ENCODE measurements around the gene ADGRG1.

Gene ADGRG1

DNA sequence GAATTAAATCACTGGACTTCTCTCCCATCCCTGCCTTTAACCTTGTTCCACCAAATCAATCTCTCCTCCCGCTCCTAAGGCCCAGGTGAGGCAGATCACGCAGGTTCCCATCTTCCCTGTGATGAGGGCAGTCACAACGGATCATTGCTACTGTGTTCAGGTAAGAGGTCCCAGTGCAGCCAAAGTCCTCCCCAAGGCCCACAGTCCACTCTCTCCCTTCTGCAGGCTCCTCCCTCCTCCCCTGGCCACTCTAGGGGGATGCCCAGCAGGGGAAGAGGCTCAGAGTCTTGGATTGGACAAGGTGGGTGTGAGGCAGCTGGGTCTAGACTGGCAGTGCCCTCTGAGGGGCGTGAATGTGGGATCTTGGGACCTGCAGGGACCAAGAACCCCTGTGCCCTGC, 37.1 kb downstream of the ADGRG1 start:
- Histone ChIP-seq H3K36me3 (peaks cover 0 to 39% (median 0%) of the 10 kb centered on the region in 11 experiments; a peak in 7 of 22 replicates), H3K9ac (no peak overlapping the region), H3K4me3 (no peak overlapping the region), H3K4me2 (peak overlapping the region in 2 of 11 experiments; percentile 13 to 54; a peak in 2 of 22 replicates), H4K20me1 (no peaks in the 10 kb centered on the region), H3K4me1 (peaks cover 0 to 69% (median 47%) of the 10 kb centered on the region in 10 experiments; a peak in 18 of 20 replicates), H3K27me3 (no peaks in the 10 kb centered on the region), H3K9me3 (replicated peaks in 1 of 11) (no peaks in the 10 kb centered on the region), H3K27ac (peak overlapping the region in 1 of 11 experiments; percentile 46; a peak in 1 of 22 replicates)
- no peak for TF ChIP-seq Cebpa-rat (IDR thresholded peaks at IDR 0.05)

DNA sequence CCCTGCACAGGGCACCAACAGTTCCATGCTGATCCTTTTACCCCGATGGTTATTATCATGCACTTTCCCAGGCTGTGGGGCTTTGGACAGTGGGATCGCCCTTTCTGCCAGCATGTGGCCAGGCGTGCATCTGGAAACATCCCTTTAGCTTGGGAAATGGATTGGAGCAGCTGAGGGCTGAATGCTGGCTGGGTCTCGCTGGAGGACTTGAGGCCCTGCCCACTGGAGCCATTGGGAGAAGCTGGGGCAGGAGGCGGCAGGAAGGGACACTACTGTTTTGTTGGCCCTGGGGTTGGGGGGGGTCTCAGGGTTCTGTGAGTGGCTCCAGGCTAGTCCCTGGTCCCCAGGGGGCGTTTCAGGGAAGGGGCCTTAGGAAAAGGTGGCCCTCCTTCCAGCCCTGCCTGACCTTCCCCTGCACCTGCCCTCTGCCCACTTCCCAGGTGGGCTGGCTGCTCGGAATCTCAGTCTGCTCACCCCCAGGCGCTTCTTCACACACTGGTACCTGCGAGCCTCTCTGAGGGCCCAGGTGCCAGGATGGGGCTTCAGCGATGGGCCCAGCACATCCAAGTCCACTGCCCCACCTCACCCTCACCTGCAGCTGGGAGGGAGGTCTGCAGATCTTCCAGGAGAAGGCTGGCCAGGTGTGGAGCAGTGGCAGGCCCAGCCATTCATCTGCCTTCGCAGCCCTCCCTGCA, 38.1 kb downstream of the ADGRG1 start:
- H3K27ac ChIP-seq, result peak overlapping the region in 8 of 11 experiments; percentile 20 to 78 (median 56); a peak in 13 of 22 replicates

DNA sequence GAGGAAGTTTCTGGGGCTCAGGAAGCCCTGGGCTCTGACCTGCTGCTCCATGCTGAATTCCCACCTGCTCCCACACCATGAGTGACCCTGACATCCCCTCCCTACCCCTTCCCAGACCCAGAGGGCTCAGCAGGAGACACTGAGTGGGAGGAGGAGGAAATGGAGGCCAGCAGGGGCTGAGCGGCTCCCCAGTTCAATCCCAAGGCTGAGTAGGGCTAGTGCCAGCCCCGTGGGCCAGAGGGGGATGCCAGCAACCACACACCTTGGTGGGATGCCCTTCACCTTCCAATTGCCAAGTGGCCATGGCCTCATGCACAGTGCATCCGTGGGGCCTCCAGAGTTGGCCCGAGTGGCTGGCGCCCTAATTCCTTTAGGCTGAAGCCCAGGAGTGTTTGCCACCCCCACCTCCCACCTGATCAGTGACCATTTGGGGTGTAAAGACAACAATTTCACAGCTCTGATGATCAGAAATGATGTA, 38.7 kb downstream of the ADGRG1 start:
- H3K9ac ChIP-seq, result peak overlapping the region in 4 of 11 experiments; percentile 9 to 55 (median 33); a peak in 6 of 22 replicates
- no peak for TF ChIP-seq Cebpa-rat (IDR thresholded peaks at IDR 0.05)

More for the DNA sequence above, 38.1 kb downstream of the ADGRG1 start:
- Histone ChIP-seq H3K4me1 (peaks cover 0 to 72% (median 47%) of the 10 kb centered on the region in 10 experiments; a peak in 18 of 20 replicates), H3K9ac (peak overlapping the region in 5 of 11 experiments; percentile 11 to 55 (median 31); a peak in 5 of 22 replicates), H3K27me3 (no peaks in the 10 kb centered on the region), H3K9me3 (replicated peaks in 1 of 11) (no peaks in the 10 kb centered on the region), H3K36me3 (peaks cover 0 to 31% (median 0%) of the 10 kb centered on the region in 11 experiments; a peak in 6 of 22 replicates), H3K4me3 (no peak overlapping the region; a peak in 1 of 20 replicates), H4K20me1 (no peaks in the 10 kb centered on the region), H3K4me2 (peak overlapping the region in 7 of 11 experiments; percentile 30 to 95 (median 79); a peak in 11 of 22 replicates)
- TF ChIP-seq Cebpa-rat (IDR thresholded peaks at IDR 0.05), result no peak

DNA sequence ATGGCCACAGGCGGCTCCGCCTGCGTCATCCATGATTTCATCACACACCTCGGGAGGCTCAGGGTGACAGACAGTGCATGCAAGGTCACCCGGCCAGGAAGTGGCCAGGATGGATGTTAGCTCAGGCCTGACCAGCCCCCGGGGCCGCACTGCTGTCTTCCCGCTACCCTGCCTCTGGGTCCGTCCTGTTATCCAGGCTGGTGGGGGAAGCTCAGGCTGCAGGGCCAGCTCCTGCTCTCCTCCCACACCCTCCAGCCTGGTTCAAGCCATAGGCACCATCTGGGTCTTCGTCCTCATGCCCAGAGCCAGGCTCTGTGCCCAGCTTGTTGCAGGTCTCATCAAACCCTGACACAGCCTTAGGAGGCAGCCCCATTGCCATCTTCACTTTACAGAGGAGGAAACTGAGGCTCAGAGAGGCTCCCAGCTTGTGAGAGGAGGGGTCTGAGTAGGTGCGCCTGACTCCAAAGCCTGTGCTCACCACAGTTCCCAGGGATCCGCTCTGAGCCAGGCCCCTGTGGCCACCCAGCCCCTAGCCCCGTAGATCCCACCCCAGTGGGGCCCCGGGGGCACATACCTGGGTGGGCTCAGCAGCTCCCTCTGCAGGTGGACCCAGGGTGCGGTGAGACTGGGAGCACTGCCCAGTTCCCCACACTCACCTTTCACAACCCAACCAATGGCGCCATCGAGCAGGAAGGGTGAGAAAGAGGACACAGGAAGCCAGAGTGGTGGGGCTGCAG, 39.3 kb downstream of the ADGRG1 start:
- H3K4me3 ChIP-seq, result peak overlapping the region in 2 of 10 experiments; percentile 24; a peak in 3 of 20 replicates

More for the DNA sequence above, 38.7 kb downstream of the ADGRG1 start:
- H3K27ac ChIP-seq, result peak overlapping the region in 9 of 11 experiments; percentile 20 to 78 (median 62); a peak in 15 of 22 replicates
- no peaks in the 10 kb centered on the region for H4K20me1 ChIP-seq
- peak overlapping the region in 1 of 10 experiments; percentile 19; a peak in 1 of 20 replicates for H3K4me3 ChIP-seq
- peak overlapping the region in 9 of 11 experiments; percentile 18 to 95 (median 73); a peak in 14 of 22 replicates for H3K4me2 ChIP-seq
- peaks cover 0 to 25% (median 0%) of the 10 kb centered on the region in 11 experiments; a peak in 6 of 22 replicates for H3K36me3 ChIP-seq
- no peaks in the 10 kb centered on the region for H3K27me3 ChIP-seq
- H3K4me1 ChIP-seq, result peaks cover 0 to 78% (median 47%) of the 10 kb centered on the region in 10 experiments; a peak in 18 of 20 replicates
- H3K9me3 ChIP-seq (replicated peaks in 1 of 11), result no peaks in the 10 kb centered on the region

DNA sequence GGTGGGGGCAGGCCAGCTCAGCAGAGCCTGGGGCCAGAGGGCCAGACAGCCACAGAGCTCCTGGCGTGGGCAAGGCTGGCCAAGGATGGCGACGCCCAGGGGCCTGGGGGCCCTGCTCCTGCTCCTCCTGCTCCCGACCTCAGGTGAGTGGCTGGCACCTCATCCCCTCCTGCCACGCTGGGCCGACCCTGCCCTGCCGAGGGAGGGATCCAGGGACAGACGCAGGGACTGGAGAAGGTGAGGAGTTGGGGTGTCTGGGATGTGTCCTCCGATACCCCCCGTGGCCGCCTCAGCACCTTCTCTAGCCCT, 39.8 kb downstream of the ADGRG1 start, which contains the start of gene ADGRG3:
Gene ADGRG3, plus strand, starts transcription at position 44 of the 309 bp plus-strand sequence. Its CDS starts 42 bp downstream, at position 86.
- H3K27ac ChIP-seq, result peak within 1 kb of the TSS in 10 of 11 experiments; percentile 4 to 78 (median 56); a peak in 19 of 22 replicates
- no peaks in the 10 kb centered on the region for H3K9me3 ChIP-seq (replicated peaks in 1 of 11)
- H3K4me1 ChIP-seq, result peaks cover 0 to 86% (median 47%) of the 10 kb centered on the region in 10 experiments; a peak in 18 of 20 replicates
- H3K9ac ChIP-seq, result peak within 1 kb of the TSS in 6 of 11 experiments; percentile 1 to 55 (median 38); a peak in 8 of 22 replicates
- H3K27me3 ChIP-seq, result no peaks in the 10 kb centered on the region
- peak within 1 kb of the TSS in 9 of 11 experiments; percentile 41 to 95 (median 73); a peak in 14 of 22 replicates for H3K4me2 ChIP-seq
- no peaks in the 10 kb centered on the region for H4K20me1 ChIP-seq
- no peak for TF ChIP-seq Cebpa-rat (IDR thresholded peaks at IDR 0.05)
- H3K4me3 ChIP-seq, result peak within 1 kb of the TSS in 2 of 10 experiments; percentile 24 to 38; a peak in 4 of 20 replicates
- peaks cover 0 to 14% (median 0%) of the 10 kb centered on the region in 11 experiments; a peak in 4 of 22 replicates for H3K36me3 ChIP-seq

More for the DNA sequence above, 39.3 kb downstream of the ADGRG1 start:
- peak overlapping the region in 10 of 11 experiments; percentile 4 to 78 (median 56); a peak in 18 of 22 replicates for H3K27ac ChIP-seq
- no peaks in the 10 kb centered on the region for H4K20me1 ChIP-seq
- no peak; a peak in 2 of 22 replicates for TF ChIP-seq Cebpa-rat (IDR thresholded peaks at IDR 0.05)
- peak overlapping the region in 4 of 11 experiments; percentile 38 to 55 (median 46); a peak in 7 of 22 replicates for H3K9ac ChIP-seq
- H3K36me3 ChIP-seq, result peaks cover 0 to 19% (median 0%) of the 10 kb centered on the region in 11 experiments; a peak in 5 of 22 replicates
- peak overlapping the region in 9 of 11 experiments; percentile 18 to 95 (median 73); a peak in 14 of 22 replicates for H3K4me2 ChIP-seq
- no peaks in the 10 kb centered on the region for H3K27me3 ChIP-seq
- no peaks in the 10 kb centered on the region for H3K9me3 ChIP-seq (replicated peaks in 1 of 11)
- H3K4me1 ChIP-seq, result peaks cover 0 to 80% (median 47%) of the 10 kb centered on the region in 10 experiments; a peak in 18 of 20 replicates

DNA sequence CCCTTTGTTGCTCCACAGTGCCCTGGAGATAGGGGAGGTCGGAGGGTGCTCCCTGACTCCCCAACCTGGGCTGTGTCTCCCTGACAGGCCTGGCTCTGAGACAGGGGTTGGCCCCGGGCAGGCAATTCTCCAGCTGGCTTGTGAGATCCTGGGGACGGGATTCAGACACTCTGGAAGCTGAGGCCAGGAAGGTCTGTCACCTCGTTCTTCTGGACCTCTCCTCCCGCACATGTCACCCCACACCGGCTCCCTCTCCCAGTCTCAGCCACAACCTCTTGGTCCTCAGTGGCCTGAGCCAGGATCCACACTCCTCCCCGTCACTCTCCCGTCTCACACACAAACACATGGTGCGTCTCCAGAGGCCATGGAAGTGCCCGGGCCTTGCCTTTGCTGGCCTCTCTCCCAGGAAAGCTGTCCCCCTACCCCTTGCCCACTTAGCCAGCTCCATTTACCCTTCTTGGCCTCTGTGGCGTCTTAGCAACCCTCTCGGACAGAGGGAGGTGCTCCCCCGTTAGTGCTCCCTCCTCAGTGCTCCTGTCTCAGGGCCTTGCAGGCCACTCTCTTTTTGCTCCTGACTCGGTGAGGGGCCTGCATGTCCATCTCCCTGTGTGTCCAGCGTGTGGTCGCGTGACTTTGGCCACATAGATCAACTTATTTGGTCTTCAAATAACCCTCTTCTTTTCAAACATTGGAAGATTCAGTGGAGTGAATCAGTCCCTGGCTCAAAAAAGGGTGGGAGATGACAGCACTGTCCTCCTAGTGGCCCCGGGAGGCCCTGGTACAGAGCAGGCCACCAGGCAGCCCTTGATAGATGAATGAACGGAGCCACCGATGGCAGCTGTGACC, 40.4 kb downstream of the ADGRG1 start:
- Histone ChIP-seq H3K36me3 (peaks cover 0 to 12% (median 0%) of the 10 kb centered on the region in 11 experiments; a peak in 1 of 22 replicates), H4K20me1 (no peaks in the 10 kb centered on the region), H3K27ac (peak overlapping the region in 9 of 11 experiments; percentile 27 to 78 (median 62); a peak in 19 of 22 replicates), H3K27me3 (no peaks in the 10 kb centered on the region), H3K4me1 (peaks cover 0 to 92% (median 47%) of the 10 kb centered on the region in 10 experiments; a peak in 18 of 20 replicates), H3K9me3 (replicated peaks in 1 of 11) (no peaks in the 10 kb centered on the region), H3K4me3 (peak overlapping the region in 2 of 10 experiments; percentile 24 to 38; a peak in 3 of 20 replicates), H3K4me2 (peak overlapping the region in 9 of 11 experiments; percentile 41 to 95 (median 73); a peak in 16 of 22 replicates), H3K9ac (peak overlapping the region in 5 of 11 experiments; percentile 1 to 55 (median 18); a peak in 6 of 22 replicates)
- no peak for TF ChIP-seq Cebpa-rat (IDR thresholded peaks at IDR 0.05)

DNA sequence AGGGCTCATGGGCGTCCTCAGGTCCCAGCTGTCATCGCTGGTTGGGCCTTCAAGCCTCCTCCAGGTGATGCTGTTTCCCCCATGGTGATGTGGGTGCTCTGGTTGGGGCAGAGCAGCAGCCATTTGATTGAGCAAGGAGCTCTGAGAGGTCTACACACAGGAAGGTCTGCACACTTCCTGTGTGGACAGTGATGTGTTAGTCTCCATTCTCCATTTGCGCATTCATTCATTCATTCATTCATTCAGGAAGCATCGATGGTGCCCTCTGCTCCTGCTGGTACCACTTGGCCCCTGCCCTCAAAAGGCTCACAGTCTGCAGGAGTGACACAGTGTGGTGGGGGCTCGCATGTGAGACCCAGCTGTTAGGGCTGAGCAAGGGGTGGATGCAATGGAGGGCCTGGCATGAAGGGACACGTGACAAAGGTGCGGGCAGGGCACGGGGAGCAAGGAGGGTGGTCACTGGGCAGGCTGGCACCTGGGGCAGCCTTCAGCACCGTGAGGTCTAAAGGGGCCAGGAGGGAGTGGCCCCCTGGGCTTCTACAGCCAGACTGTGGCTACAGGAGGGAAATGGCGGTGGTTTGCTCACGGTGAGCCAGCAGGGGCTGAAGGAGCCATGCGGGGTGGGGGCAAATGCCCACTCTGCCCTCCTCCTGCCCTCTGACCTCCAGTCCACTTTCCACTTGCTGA, 41.2 kb downstream of the ADGRG1 start:
- H3K4me3 ChIP-seq, result peak overlapping the region in 2 of 10 experiments; percentile 30 to 38; a peak in 3 of 20 replicates
- peaks cover 0 to 93% (median 44%) of the 10 kb centered on the region in 10 experiments; a peak in 18 of 20 replicates for H3K4me1 ChIP-seq
- H3K27me3 ChIP-seq, result no peaks in the 10 kb centered on the region
- no peaks in the 10 kb centered on the region for H4K20me1 ChIP-seq
- peak overlapping the region in 3 of 11 experiments; percentile 2 to 55 (median 9); a peak in 3 of 22 replicates for H3K9ac ChIP-seq
- H3K27ac ChIP-seq, result peak overlapping the region in 9 of 11 experiments; percentile 5 to 78 (median 50); a peak in 16 of 22 replicates
- H3K36me3 ChIP-seq, result 0 out of 22 replicates have a peak, but pooled peaks cover 0 to 6% (median 0%) of the 10 kb centered on the region in 11 experiments
- H3K9me3 ChIP-seq (replicated peaks in 1 of 11), result no peaks in the 10 kb centered on the region
- H3K4me2 ChIP-seq, result peak overlapping the region; percentile 19 to 95 (median 56); a peak in 21 of 22 replicates
- TF ChIP-seq Cebpa-rat (IDR thresholded peaks at IDR 0.05), result no peak
